Measurements from ENCODE around the gene MYL11.
"Not testable (repeated sequence)": the region's sequence is repeated elsewhere in the genome, so short reads cannot be mapped to it uniquely, and the experiment has no call there.

DNA sequence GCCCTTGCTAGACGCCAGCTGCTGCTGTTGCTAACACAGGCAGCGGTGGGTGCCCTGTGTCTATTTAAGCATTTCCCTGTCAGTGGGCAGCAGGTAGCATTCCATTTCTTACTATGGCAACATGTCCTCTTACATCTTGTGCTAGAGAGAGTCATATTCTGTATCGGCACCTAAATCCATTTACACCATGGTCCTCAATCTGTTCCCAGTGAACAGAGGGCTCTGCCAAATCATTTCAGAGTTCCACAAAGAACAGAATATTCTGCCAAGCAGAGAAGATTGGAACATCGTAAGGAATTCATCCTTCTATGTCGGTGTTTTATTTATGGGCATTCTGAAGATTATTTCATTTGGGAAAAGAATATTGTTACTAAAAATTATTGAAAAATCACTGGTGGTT is 35.9 kb upstream of the MYL11 start:
- TF ChIP-seq, protein P1, sequence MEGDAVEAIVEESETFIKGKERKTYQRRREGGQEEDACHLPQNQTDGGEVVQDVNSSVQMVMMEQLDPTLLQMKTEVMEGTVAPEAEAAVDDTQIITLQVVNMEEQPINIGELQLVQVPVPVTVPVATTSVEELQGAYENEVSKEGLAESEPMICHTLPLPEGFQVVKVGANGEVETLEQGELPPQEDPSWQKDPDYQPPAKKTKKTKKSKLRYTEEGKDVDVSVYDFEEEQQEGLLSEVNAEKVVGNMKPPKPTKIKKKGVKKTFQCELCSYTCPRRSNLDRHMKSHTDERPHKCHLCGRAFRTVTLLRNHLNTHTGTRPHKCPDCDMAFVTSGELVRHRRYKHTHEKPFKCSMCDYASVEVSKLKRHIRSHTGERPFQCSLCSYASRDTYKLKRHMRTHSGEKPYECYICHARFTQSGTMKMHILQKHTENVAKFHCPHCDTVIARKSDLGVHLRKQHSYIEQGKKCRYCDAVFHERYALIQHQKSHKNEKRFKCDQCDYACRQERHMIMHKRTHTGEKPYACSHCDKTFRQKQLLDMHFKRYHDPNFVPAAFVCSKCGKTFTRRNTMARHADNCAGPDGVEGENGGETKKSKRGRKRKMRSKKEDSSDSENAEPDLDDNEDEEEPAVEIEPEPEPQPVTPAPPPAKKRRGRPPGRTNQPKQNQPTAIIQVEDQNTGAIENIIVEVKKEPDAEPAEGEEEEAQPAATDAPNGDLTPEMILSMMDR (tag by site-specific recombination; IDR thresholded peaks at IDR 0.05): not testable (repeated sequence)
- not testable (repeated sequence) for TF ChIP-seq ZNF239 (tag by site-specific recombination; IDR thresholded peaks at IDR 0.05); ZNF274 (IDR thresholded peaks at IDR 0.05; ENCODE audit: low read length); ZNF274 (tag by site-specific recombination; IDR thresholded peaks at IDR 0.05; ENCODE audit: borderline replicate concordance); ZNF48 (tag by site-specific recombination; IDR thresholded peaks at IDR 0.05); ZBTB17 (tag by site-specific recombination; IDR thresholded peaks at IDR 0.05); ZBTB6 (tag by site-specific recombination; IDR thresholded peaks at IDR 0.05); ZNF791 (tag by site-specific recombination; IDR thresholded peaks at IDR 0.05)
- TF ChIP-seq, protein P2, sequence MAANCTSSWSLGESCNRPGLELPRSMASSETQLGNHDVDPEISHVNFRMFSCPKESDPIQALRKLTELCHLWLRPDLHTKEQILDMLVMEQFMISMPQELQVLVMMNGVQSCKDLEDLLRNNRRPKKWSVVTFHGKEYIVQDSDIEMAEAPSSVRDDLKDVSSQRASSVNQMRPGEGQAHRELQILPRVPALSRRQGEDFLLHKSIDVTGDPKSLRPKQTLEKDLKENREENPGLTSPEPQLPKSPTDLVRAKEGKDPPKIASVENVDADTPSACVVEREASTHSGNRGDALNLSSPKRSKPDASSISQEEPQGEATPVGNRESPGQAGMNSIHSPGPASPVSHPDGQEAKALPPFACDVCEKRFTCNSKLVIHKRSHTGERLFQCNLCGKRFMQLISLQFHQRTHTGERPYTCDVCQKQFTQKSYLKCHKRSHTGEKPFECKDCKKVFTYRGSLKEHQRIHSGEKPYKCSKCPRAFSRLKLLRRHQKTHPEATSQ (tag by site-specific recombination; IDR thresholded peaks at IDR 0.05): not testable (repeated sequence)
- TF ChIP-seq, protein P3, sequence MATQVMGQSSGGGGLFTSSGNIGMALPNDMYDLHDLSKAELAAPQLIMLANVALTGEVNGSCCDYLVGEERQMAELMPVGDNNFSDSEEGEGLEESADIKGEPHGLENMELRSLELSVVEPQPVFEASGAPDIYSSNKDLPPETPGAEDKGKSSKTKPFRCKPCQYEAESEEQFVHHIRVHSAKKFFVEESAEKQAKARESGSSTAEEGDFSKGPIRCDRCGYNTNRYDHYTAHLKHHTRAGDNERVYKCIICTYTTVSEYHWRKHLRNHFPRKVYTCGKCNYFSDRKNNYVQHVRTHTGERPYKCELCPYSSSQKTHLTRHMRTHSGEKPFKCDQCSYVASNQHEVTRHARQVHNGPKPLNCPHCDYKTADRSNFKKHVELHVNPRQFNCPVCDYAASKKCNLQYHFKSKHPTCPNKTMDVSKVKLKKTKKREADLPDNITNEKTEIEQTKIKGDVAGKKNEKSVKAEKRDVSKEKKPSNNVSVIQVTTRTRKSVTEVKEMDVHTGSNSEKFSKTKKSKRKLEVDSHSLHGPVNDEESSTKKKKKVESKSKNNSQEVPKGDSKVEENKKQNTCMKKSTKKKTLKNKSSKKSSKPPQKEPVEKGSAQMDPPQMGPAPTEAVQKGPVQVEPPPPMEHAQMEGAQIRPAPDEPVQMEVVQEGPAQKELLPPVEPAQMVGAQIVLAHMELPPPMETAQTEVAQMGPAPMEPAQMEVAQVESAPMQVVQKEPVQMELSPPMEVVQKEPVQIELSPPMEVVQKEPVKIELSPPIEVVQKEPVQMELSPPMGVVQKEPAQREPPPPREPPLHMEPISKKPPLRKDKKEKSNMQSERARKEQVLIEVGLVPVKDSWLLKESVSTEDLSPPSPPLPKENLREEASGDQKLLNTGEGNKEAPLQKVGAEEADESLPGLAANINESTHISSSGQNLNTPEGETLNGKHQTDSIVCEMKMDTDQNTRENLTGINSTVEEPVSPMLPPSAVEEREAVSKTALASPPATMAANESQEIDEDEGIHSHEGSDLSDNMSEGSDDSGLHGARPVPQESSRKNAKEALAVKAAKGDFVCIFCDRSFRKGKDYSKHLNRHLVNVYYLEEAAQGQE (tag by site-specific recombination; IDR thresholded peaks at IDR 0.05): not testable (repeated sequence)
- TF ChIP-seq, protein P4, sequence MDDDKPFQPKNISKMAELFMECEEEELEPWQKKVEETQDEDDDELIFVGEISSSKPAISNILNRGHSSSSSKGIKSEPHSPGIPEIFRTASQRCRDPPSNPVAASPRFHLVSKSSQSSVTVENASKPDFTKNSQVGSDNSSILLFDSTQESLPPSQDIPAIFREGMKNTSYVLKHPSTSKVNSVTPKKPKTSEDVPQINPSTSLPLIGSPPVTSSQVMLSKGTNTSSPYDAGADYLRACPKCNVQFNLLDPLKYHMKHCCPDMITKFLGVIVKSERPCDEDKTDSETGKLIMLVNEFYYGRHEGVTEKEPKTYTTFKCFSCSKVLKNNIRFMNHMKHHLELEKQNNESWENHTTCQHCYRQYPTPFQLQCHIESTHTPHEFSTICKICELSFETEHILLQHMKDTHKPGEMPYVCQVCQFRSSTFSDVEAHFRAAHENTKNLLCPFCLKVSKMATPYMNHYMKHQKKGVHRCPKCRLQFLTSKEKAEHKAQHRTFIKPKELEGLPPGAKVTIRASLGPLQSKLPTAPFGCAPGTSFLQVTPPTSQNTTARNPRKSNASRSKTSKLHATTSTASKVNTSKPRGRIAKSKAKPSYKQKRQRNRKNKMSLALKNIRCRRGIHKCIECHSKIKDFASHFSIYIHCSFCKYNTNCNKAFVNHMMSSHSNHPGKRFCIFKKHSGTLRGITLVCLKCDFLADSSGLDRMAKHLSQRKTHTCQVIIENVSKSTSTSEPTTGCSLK (tag by site-specific recombination; IDR thresholded peaks at IDR 0.05): not testable (repeated sequence)

All from HEK293 (cell line).